Transverse colon (tissue), 4 donors: ENCODE results near the gene MMP27.

Source experiments
- EP300 ChIP-seq: sonication (generic); formaldehyde crosslinking; IDR thresholded peaks from one replicate; pipeline ENCODE4 v1.6.1; 2017; ENCODE audit warnings: antibody characterized with exemption, low read depth
- POLR2A ChIP-seq: fragments of 450-650 bp; IDR thresholded peaks from one replicate; pipeline ENCODE4 v1.6.1; 2016; ENCODE audit warnings: antibody characterized with exemption, mild to moderate bottlenecking, moderate library complexity
- POLR2AphosphoS5 ChIP-seq, 3 donors: sonication (generic); formaldehyde crosslinking; IDR thresholded peaks; one replicate each; pipeline ENCODE4 v1.6.1; 2016; ENCODE audit warnings: antibody characterized with exemption in 3 of 3
- TF ChIP-seq, protein P1 (sequence below), 5 experiments: fragments of 200-600 bp in 3 of 5; fragments of 450-650 bp in 2 of 5; sonication (generic) in 3 of 5; IDR thresholded peaks; 1 replicate in 2 of 5; 2 replicates in 3 of 5; pipeline ENCODE4 v1.5.1; 2016 to 2017; ENCODE audit warnings: antibody characterized with exemption in 5 of 5, inconsistent platforms in 3 of 5, mild to moderate bottlenecking in 2 of 5, moderate library complexity in 1 of 5

DNA sequence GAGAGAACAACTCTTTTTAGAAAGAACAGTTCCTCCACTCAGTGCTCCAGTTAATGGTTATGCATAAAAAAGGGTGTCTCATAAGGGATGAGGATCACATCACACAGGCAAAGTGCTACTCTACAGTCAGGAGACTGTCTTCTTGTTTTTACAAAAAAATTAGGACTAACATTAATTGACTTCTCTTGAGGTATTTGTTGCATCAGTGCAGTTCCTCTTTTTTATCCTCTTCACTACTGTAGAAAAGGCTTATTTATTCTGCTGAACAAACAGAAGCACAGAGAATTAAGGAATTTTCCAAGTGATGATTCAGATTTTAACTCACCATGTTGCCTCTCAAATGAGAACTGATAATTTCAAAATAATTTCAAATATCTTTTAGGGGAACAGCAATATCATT lies 17.3 kb upstream of the MMP27 start:
- TF ChIP-seq, protein P1, sequence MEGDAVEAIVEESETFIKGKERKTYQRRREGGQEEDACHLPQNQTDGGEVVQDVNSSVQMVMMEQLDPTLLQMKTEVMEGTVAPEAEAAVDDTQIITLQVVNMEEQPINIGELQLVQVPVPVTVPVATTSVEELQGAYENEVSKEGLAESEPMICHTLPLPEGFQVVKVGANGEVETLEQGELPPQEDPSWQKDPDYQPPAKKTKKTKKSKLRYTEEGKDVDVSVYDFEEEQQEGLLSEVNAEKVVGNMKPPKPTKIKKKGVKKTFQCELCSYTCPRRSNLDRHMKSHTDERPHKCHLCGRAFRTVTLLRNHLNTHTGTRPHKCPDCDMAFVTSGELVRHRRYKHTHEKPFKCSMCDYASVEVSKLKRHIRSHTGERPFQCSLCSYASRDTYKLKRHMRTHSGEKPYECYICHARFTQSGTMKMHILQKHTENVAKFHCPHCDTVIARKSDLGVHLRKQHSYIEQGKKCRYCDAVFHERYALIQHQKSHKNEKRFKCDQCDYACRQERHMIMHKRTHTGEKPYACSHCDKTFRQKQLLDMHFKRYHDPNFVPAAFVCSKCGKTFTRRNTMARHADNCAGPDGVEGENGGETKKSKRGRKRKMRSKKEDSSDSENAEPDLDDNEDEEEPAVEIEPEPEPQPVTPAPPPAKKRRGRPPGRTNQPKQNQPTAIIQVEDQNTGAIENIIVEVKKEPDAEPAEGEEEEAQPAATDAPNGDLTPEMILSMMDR (IDR thresholded peaks at IDR 0.05), result no peak
- TF ChIP-seq POLR2A, result no peak
- no peak for TF ChIP-seq POLR2AphosphoS5 (IDR thresholded peaks at IDR 0.05)
- TF ChIP-seq EP300, result no peak
